T-helper 1 cell treated with Interleukin-12 subunit alpha and Interleukin-12 subunit beta and Interleukin-4 antibody, amounts not matched to agents 30 μg/mL and 1 μg/mL, for 36 hours (primary cell): ENCODE measurements around the gene RXFP1.

Experiments
- H3K27ac Mint-ChIP-seq: one replicate; pipeline ENCODE4 v1.8.0; 2021; ENCODE audit warnings: mild to moderate bottlenecking, mixed read lengths
- H3K27me3 Mint-ChIP-seq: one replicate; pipeline ENCODE4 v1.8.0; 2021; ENCODE audit warnings: low read depth, mixed read lengths
- H3K36me3 Mint-ChIP-seq: one replicate; pipeline ENCODE4 v1.8.0; 2021; ENCODE audit warnings: low read depth, mixed read lengths
- H3K4me1 Mint-ChIP-seq: one replicate; pipeline ENCODE4 v1.8.0; 2021; ENCODE audit warnings: low read depth, mixed read lengths
- H3K4me3 Mint-ChIP-seq: one replicate; pipeline ENCODE4 v1.8.0; 2021; ENCODE audit warnings: mild to moderate bottlenecking, moderate library complexity, mixed read lengths
- H3K9me3 Mint-ChIP-seq: one replicate; pipeline ENCODE4 v1.8.0; 2021; ENCODE audit warnings: mixed read lengths

Gene RXFP1

DNA sequence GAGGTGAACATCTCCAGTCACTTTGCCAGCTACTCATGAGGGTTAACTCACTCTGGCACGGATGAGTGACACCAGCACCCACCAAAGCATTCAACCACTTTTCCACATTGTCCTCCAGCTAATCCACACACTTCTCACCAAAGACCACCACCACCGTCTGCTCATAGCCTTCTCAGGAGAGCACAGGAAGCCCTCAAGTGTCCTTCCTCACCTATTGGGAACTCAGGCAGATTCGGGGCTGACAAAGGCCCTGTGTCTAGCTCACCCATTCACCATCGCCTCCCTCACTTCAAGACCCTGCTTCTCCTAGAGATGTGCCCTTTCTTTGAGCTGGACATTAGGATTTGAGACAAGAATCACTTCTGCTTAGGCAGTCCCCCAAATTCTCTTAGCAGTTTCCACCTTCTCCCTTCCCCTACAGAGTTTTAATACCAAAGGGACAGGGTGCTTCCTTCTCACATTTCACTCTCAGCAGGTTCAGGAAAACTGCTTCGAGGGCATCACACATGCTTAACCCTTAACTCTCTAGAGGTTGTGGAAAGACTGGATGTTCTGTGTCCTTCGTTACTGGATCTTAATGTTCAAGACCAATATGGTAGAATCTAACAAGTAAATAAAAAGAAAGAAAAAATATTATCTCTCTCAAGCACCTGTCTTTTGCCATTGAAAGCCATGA lies 11.0 kb downstream of the RXFP1 start:
- H3K27ac Mint-ChIP-seq, result no peak overlapping the region
- peaks cover 3% of the 10 kb centered on the region for H3K4me1 Mint-ChIP-seq
- no peaks in the 10 kb centered on the region for H3K9me3 Mint-ChIP-seq
- H3K27me3 Mint-ChIP-seq, result no peaks in the 10 kb centered on the region
- H3K4me3 Mint-ChIP-seq, result no peak overlapping the region
- H3K36me3 Mint-ChIP-seq, result no peaks in the 10 kb centered on the region

DNA sequence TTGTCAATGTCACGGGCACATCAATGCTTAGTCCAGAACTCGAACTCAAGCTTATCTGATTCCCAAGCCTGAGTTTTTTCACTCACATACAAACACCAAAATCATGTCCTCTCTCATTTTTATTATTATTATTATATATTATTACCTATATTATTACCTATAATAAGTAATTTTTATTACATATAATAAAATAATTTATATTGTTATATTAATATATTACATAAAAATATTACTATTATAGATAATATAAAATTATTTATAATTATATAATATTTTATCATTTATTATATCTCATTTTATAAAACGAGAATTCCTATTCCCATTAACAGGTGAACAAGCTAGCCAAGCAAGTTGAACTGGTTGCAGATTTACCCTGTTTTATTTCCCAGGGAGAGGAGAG lies 13.0 kb downstream of the RXFP1 start:
- no peaks in the 10 kb centered on the region for H3K36me3 Mint-ChIP-seq
- no peaks in the 10 kb centered on the region for H3K27me3 Mint-ChIP-seq
- H3K27ac Mint-ChIP-seq, result no peak overlapping the region
- no peaks in the 10 kb centered on the region for H3K9me3 Mint-ChIP-seq
- H3K4me3 Mint-ChIP-seq, result no peak overlapping the region
- H3K4me1 Mint-ChIP-seq, result peaks cover 3% of the 10 kb centered on the region

DNA sequence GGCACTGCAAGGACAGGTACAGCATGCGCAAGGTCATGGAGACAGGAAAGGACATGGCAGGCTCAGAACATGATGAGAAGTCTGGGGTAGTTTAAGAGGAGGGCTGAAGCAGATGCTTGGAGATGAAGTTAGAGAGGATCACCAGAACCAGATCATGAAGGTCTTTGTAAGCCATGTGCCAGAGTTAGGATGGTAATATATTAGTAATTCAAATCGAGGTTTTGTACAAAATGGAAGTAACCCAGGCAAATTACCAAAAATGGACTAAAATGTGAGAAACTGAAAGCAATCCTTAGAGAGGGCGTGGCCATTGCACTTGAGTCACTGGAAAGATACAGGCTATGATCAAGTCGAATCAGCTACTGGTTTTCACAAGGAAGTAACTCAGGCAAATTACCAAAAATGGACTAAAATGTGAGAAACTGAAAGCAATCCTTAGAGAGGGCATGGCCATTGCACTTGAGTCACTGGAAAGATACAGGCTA lies 13.5 kb downstream of the RXFP1 start:
- no peak overlapping the region for H3K27ac Mint-ChIP-seq
- H3K36me3 Mint-ChIP-seq, result no peaks in the 10 kb centered on the region
- H3K27me3 Mint-ChIP-seq, result no peaks in the 10 kb centered on the region
- no peak overlapping the region for H3K4me3 Mint-ChIP-seq
- H3K4me1 Mint-ChIP-seq, result peaks cover 3% of the 10 kb centered on the region
- H3K9me3 Mint-ChIP-seq, result no peaks in the 10 kb centered on the region

DNA sequence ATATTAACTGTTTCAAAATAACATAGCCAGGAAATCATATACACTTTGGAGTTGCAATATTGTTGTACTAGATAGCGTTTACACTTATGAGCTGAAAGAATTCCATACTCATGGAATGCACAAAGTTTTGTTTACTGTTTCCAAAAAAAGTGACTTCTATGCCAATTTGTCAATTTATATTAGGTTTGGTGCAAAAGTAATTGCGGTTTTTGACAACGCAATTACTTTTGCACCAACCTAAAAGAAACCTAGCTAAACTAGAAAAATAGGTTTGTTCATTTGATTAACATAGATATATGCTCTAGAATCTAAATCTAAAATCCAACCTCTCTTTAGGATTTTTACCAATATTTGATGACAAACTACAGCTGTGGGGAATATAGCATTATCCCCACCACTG lies 15.2 kb downstream of the RXFP1 start:
- no peak overlapping the region for H3K27ac Mint-ChIP-seq
- no peak overlapping the region for H3K4me3 Mint-ChIP-seq
- H3K27me3 Mint-ChIP-seq, result no peaks in the 10 kb centered on the region
- no peaks in the 10 kb centered on the region for H3K36me3 Mint-ChIP-seq
- peaks cover 3% of the 10 kb centered on the region for H3K4me1 Mint-ChIP-seq
- no peaks in the 10 kb centered on the region for H3K9me3 Mint-ChIP-seq

DNA sequence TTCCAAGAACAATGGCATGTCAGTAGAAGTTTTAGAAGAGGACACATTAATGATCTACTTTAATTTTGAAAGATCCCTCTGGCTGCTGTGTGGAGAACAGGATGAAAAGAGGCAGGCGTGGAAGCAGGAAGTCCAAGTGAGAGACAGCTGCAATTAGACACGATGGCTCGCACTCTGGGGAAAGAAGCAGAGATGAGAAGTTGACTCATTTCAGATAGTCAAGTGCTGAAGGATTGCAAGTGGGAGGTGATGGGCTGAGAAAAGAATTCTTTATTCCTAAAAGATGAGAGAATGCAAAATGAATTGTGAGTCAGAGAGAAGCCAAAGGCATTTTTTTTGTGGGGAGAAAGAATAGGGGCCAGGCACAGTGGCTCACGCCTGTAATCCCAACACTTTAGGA lies 16.5 kb downstream of the RXFP1 start:
- Mint-ChIP-seq H3K36me3 (no peaks in the 10 kb centered on the region), H3K27me3 (no peaks in the 10 kb centered on the region), H3K27ac (no peak overlapping the region), H3K4me3 (no peak overlapping the region), H3K9me3 (no peaks in the 10 kb centered on the region), H3K4me1 (peaks cover 7% of the 10 kb centered on the region)

DNA sequence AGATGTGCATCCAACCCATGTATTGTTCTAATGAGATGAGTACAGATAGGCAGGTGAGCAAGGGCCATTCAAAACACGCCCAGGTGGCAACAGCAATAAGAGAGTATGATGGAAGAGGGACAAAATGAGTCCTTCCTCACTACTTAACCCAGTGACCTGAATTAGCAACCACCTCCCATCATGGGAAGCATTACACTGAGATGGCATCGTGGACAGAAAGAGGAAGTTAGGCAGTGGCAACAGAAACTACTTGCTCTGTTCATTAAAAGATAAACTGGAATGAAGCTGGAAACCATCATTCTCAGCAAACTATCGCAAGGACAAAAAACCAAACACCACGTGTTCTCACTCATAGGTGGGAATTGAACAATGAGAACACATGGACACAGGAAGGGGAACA lies 17.2 kb downstream of the RXFP1 start:
- peaks cover 7% of the 10 kb centered on the region for H3K4me1 Mint-ChIP-seq
- no peaks in the 10 kb centered on the region for H3K9me3 Mint-ChIP-seq
- H3K4me3 Mint-ChIP-seq, result no peak overlapping the region
- no peaks in the 10 kb centered on the region for H3K36me3 Mint-ChIP-seq
- H3K27me3 Mint-ChIP-seq, result no peaks in the 10 kb centered on the region
- H3K27ac Mint-ChIP-seq, result no peak overlapping the region

DNA sequence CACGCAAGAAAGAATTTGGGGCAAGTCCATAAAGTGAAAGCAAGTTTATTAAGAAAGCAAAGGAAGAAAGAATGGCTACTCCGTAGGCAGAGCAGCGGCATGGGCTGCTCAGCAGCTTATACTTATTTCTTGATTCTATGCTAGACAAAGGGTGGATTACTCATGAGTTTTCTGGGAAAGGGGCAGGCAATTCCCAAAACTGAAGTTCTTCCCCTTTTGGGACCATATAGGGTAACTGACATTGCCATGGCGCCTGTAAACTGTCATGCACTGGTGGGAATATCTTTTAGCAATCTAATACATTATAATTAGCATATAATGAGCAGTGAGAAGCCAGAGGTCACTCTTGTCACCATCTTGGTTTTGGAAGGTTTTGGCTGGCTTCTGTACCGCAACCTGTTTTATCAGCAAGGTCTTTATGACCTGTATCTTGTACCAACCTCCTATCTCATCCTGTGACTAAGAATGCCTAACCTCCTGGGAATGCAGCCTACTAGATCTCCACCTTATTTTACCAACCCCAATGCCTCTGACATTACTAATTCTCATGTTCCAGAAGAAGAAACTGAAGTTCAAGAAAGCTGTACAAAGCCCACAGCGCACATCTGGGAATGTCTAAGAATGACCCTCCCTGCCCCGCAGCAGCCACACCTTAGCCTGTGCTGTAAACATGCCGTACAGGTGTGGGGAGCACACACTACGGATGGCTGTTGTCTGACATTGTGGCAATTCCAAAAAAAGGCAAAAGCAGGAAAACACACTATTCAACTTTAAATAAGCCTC lies 18.6 kb downstream of the RXFP1 start:
- no peak overlapping the region for H3K4me3 Mint-ChIP-seq
- H3K36me3 Mint-ChIP-seq, result no peaks in the 10 kb centered on the region
- no peaks in the 10 kb centered on the region for H3K9me3 Mint-ChIP-seq
- H3K27me3 Mint-ChIP-seq, result no peaks in the 10 kb centered on the region
- no peak overlapping the region for H3K27ac Mint-ChIP-seq
- H3K4me1 Mint-ChIP-seq, result peaks cover 3% of the 10 kb centered on the region

DNA sequence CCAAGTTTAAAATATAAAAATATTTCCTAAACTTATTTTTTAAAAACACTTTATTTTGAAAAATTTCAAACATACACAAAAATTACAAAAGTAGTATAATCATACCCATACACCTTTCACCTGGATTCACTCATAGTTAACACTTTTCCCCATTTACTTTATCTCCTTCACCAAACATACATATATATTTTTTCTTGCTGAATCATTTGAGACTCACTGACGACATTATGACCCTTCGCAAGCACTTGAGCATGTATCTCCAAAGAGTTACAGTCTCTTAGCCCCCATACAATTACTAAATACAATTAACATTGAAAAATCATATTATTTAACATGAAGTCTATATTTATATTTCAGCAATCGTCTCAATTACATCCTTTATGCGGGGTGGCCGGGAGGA lies 19.8 kb downstream of the RXFP1 start:
- Mint-ChIP-seq H3K27ac (no peak overlapping the region), H3K4me1 (peaks cover 3% of the 10 kb centered on the region), H3K9me3 (no peaks in the 10 kb centered on the region), H3K36me3 (no peaks in the 10 kb centered on the region), H3K27me3 (no peaks in the 10 kb centered on the region), H3K4me3 (no peak overlapping the region)

DNA sequence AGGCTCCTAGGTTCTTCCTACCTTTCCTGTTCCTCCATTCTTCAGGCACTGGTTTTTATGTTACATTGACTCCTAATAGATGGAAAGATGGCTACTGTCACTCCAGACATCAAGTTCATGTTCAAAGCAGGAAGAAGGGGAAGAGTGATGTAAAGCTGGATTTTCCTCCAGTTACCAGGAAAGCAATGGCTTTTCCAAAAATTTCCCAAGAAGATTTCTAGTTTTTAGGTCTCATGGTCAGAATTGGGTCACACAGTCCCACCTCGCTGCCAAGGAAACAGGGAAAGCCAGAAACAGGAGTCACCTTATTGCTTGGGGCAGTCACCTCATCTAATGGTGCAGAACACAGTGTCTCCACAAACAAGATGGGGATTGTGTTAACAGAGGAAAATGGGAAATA lies 21.5 kb downstream of the RXFP1 start:
- H3K36me3 Mint-ChIP-seq, result no peaks in the 10 kb centered on the region
- H3K9me3 Mint-ChIP-seq, result no peaks in the 10 kb centered on the region
- peaks cover 3% of the 10 kb centered on the region for H3K4me1 Mint-ChIP-seq
- H3K27me3 Mint-ChIP-seq, result no peaks in the 10 kb centered on the region
- no peak overlapping the region for H3K4me3 Mint-ChIP-seq
- H3K27ac Mint-ChIP-seq, result no peak overlapping the region

DNA sequence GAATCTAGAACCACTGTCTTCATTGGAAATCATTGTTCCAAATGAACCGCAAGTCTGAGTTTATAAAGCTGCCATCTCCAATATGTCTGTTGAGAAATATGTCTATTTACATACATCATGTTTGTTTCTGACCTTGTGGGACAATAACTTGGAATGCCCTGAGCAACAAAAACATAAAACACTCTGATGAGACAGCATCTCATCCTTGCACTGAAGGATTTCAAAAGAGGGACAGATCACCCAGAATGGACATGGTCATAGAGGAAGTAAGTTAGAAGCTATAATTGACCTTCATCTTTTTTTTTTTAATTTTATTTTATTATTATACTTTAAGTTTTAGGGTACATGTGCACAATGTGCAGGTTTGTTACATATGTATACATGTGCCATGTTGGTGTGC lies 22.5 kb downstream of the RXFP1 start:
- Mint-ChIP-seq H3K4me1 (peaks cover 3% of the 10 kb centered on the region), H3K27ac (no peak overlapping the region), H3K27me3 (no peaks in the 10 kb centered on the region), H3K36me3 (no peaks in the 10 kb centered on the region), H3K4me3 (no peak overlapping the region), H3K9me3 (no peaks in the 10 kb centered on the region)

DNA sequence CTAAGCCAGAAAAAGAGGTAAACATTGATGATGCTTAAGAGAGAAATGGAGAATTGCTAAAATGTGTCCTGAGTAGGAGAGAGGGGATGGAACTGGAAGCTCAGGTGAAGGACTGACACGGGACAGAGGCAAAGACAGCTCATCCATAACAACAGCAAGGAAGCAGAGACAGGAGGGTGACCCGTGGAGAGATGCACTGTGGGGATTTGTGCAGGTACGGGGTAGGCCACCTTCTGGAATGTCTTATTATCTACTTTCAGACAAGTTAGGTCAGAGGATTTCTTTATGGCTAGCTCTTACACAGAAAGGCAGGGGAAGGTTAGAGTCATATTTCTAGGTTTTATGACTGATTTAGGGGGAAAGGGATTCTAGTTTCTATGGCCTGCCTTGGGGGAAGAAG lies 31.7 kb downstream of the RXFP1 start:
- Mint-ChIP-seq H3K27ac (no peak overlapping the region), H3K4me3 (no peak overlapping the region), H3K9me3 (peaks cover 3% of the 10 kb centered on the region), H3K36me3 (no peaks in the 10 kb centered on the region), H3K27me3 (peaks cover 10% of the 10 kb centered on the region), H3K4me1 (no peaks in the 10 kb centered on the region)

DNA sequence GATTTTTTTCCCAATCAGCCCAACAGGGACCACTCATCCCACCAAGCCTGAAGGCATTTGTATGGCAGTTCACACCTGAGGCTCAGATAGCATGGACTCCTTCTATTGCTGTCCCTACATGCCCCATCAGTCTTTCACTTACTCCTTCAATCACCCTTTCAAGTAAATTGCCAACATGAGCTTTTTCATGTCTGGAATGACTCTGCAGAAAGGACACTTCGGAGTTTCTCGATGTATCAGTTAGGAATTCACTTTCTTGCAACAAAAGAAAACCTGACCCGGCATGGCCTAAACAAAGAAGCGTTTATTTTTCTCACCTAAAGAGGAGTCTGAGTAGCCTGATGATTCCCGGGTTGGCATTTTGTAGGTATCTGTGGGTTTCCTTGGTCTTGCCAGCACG lies 38.6 kb downstream of the RXFP1 start:
- peaks cover 7% of the 10 kb centered on the region for H3K27me3 Mint-ChIP-seq
- no peak overlapping the region for H3K27ac Mint-ChIP-seq
- no peaks in the 10 kb centered on the region for H3K9me3 Mint-ChIP-seq
- no peak overlapping the region for H3K4me3 Mint-ChIP-seq
- H3K36me3 Mint-ChIP-seq, result no peaks in the 10 kb centered on the region
- no peaks in the 10 kb centered on the region for H3K4me1 Mint-ChIP-seq

DNA sequence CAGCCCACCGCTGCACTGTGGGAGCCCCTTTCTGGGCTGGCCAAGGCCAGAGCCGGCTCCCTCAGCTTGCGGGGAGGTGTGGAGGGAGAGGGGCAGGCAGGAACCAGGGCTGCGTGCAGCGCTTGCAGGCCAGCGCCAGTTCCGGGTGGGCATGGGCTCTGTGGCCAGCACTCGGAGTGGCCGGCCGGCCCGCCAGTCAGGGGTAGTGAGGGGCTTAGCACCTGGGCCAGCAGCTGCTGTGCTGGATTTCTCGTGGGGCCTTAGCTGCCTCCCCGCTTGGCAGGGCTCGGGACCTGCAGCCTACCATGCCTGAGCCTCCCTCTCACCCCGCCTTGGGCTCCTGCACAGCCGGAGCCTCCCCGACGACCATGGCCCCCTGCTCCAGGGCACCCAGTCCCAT lies 45.2 kb downstream of the RXFP1 start:
- H3K27ac Mint-ChIP-seq, result no peak overlapping the region

DNA sequence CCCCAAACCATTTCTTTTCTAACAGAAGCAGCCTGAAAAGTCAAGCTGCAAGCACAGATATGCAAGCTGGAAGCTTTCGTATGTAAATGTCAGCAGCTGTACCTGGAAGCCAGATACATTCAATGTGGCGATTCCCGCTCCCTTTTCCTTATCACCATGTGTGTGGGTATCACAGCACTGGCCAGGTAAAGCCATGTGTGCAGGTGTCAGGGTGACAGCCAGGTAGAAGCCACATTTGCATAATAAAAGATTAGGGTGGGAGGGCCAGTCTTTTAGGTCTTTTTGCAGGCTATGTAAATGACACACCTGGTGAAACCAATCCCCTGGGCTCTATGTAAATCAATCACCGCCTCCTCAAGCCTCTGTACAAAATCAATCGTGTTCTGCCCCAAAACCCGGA lies 50.1 kb downstream of the RXFP1 start:
- H3K27me3 Mint-ChIP-seq, result peaks cover 3% of the 10 kb centered on the region
- no peaks in the 10 kb centered on the region for H3K4me1 Mint-ChIP-seq
- no peaks in the 10 kb centered on the region for H3K9me3 Mint-ChIP-seq
- H3K27ac Mint-ChIP-seq, result no peak overlapping the region
- H3K36me3 Mint-ChIP-seq, result no peaks in the 10 kb centered on the region
- no peak overlapping the region for H3K4me3 Mint-ChIP-seq

More for the DNA sequence above, 45.2 kb downstream of the RXFP1 start:
- H3K4me1 Mint-ChIP-seq, result no peaks in the 10 kb centered on the region
- H3K9me3 Mint-ChIP-seq, result no peaks in the 10 kb centered on the region
- H3K27me3 Mint-ChIP-seq, result peaks cover 3% of the 10 kb centered on the region
- no peak overlapping the region for H3K4me3 Mint-ChIP-seq
- no peaks in the 10 kb centered on the region for H3K36me3 Mint-ChIP-seq

DNA sequence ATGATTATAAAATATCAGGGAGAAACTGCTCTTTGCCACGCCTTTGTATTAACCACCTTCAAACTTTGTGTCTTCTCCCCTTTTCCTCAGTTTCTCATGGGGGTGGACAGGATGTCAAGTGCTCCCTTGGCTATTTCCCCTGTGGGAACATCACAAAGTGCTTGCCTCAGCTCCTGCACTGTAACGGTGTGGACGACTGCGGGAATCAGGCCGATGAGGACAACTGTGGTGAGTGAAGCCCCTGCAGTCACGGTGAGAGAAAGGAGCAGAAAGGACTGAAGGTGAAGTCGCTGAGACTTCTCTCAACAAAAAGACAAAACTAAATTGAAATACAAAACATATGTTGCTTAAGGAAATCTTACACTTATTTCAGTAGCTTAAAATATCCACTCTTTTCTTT lies 50.9 kb downstream of the RXFP1 start:
- no peaks in the 10 kb centered on the region for H3K36me3 Mint-ChIP-seq
- H3K9me3 Mint-ChIP-seq, result no peaks in the 10 kb centered on the region
- H3K4me3 Mint-ChIP-seq, result no peak overlapping the region
- H3K27ac Mint-ChIP-seq, result no peak overlapping the region
- peaks cover 3% of the 10 kb centered on the region for H3K27me3 Mint-ChIP-seq
- H3K4me1 Mint-ChIP-seq, result no peaks in the 10 kb centered on the region
